Nephron (organoid): ENCODE data around the gene DSEL.

Experiments
- H3K27ac Mint-ChIP-seq, 3 experiments: 2 replicates each; pipeline ENCODE4 v1.8.0; 2020; ENCODE audit warnings: mixed read lengths in 3 of 3, mild to moderate bottlenecking in 2 of 3, moderate library complexity in 1 of 3
- H3K27me3 Mint-ChIP-seq: 2 replicates; pipeline ENCODE4 v1.8.0; 2021; ENCODE audit warnings: low read depth, mild to moderate bottlenecking, moderate library complexity, mixed read lengths
- H3K36me3 Mint-ChIP-seq: 2 replicates; pipeline ENCODE4 v1.8.0; 2020; ENCODE audit warnings: low read depth, mixed read lengths
- H3K4me1 Mint-ChIP-seq: 2 replicates; pipeline ENCODE4 v1.8.0; 2020; ENCODE audit warnings: mixed read lengths
- H3K4me3 Mint-ChIP-seq, 3 experiments: 2 replicates each; pipeline ENCODE4 v1.8.0; 2020; ENCODE audit warnings: mild to moderate bottlenecking in 3 of 3, mixed read lengths in 3 of 3, moderate library complexity in 2 of 3
- H3K9me3 Mint-ChIP-seq: 2 replicates; pipeline ENCODE4 v1.8.0; 2020; ENCODE audit warnings: mixed read lengths
- CTCF ChIP-seq, 3 experiments: fragments of 200-600 bp; sonication (generic); IDR thresholded peaks; one replicate each; pipeline ENCODE4 v1.5.0; 2021; ENCODE audit warnings: antibody characterized with exemption in 3 of 3; ENCODE audit not compliant: unreplicated experiment in 3 of 3

DSEL gene

GRCh38 chr18:67516539-67517443, at the start of gene DSEL:
Gene DSEL (minus strand): TSS chr18:67516720. CDS start chr18:67514608, 2,112 bp downstream.
- Mint-ChIP-seq H3K27ac (peak within 1 kb of the TSS; percentile 92 to 98 (median 95)), H3K9me3 (no peaks in the 10 kb centered on the region), H3K36me3 (peaks cover 23% of the 10 kb centered on the region), H3K27me3 (no peaks in the 10 kb centered on the region), H3K4me1 (peaks cover 53% of the 10 kb centered on the region), H3K4me3 (peak within 1 kb of the TSS; percentile 93 to 99 (median 96))
- TF ChIP-seq CTCF (IDR thresholded peaks at IDR 0.05; ENCODE audit: unreplicated experiment in 3 of 3) = no peak

- TF ChIP-seq CTCF (IDR thresholded peaks at IDR 0.05; ENCODE audit: unreplicated experiment in 3 of 3) = no peak
- no peak overlapping the region for H3K27ac Mint-ChIP-seq
Measured at GRCh38 chr18:67553437-67553836, 36.9 kb upstream of the DSEL start.

GRCh38 chr18:67550872-67551520, 34.5 kb upstream of the DSEL start:
- H3K27ac Mint-ChIP-seq = peak overlapping the region; percentile 82 to 95 (median 87)
- no peak overlapping the region for H3K4me3 Mint-ChIP-seq
- TF ChIP-seq CTCF (IDR thresholded peaks at IDR 0.05; ENCODE audit: unreplicated experiment in 3 of 3) = no peak
- H3K4me1 Mint-ChIP-seq = no peaks in the 10 kb centered on the region
- H3K9me3 Mint-ChIP-seq = no peaks in the 10 kb centered on the region
- H3K36me3 Mint-ChIP-seq = no peaks in the 10 kb centered on the region
- no peaks in the 10 kb centered on the region for H3K27me3 Mint-ChIP-seq

More at GRCh38 chr18:67553437-67553836, 36.9 kb upstream of the DSEL start:
- Mint-ChIP-seq H3K4me3 (no peak overlapping the region), H3K36me3 (no peaks in the 10 kb centered on the region), H3K9me3 (peaks cover 3% of the 10 kb centered on the region), H3K4me1 (no peaks in the 10 kb centered on the region), H3K27me3 (no peaks in the 10 kb centered on the region)

- Mint-ChIP-seq H3K4me3 (no peak overlapping the region), H3K27me3 (no peaks in the 10 kb centered on the region), H3K27ac (peak overlapping the region in 1 of 3 experiments; percentile 22), H3K4me1 (no peaks in the 10 kb centered on the region), H3K9me3 (no peaks in the 10 kb centered on the region), H3K36me3 (no peaks in the 10 kb centered on the region)
- TF ChIP-seq CTCF (IDR thresholded peaks at IDR 0.05; ENCODE audit: unreplicated experiment in 3 of 3) = no peak
Measured at GRCh38 chr18:67549946-67550345, 33.4 kb upstream of the DSEL start.

- no peak overlapping the region for H3K27ac Mint-ChIP-seq
- no peaks in the 10 kb centered on the region for H3K36me3 Mint-ChIP-seq
- H3K9me3 Mint-ChIP-seq = no peaks in the 10 kb centered on the region
- H3K4me1 Mint-ChIP-seq = no peaks in the 10 kb centered on the region
- no peaks in the 10 kb centered on the region for H3K27me3 Mint-ChIP-seq
- TF ChIP-seq CTCF (IDR thresholded peaks at IDR 0.05; ENCODE audit: unreplicated experiment in 3 of 3) = no peak
- H3K4me3 Mint-ChIP-seq = no peak overlapping the region
Measured at GRCh38 chr18:67545681-67546080, 29.2 kb upstream of the DSEL start.
